Caco-2 (cell line): ENCODE results near the gene APOL1. TPM values are rescaled to one million over a fixed set of nuclear protein-coding genes. Genes with fewer than 3 reads are reported as not detected.

Experiments
- BruUV-seq: library from RNA; stranded (reverse); fragments of 400-500 nt; replicated peaks from 2 replicates; lab custom pipeline; 2021; lab: Mats Ljungman, UMichigan
- CTCF ChIA-PET: fragments of 300-600 bp; sonication (Branson Sonifier 250); formaldehyde crosslinking; loops from one replicate; lab custom pipeline; 2022; ENCODE audit warnings: antibody characterized with exemption; lab: Charles Lee
- POLR2A ChIA-PET: fragments of 300-600 bp; sonication (Branson Sonifier 250); formaldehyde crosslinking; loops from one replicate; lab custom pipeline; 2022; ENCODE audit warnings: antibody characterized with exemption; lab: Charles Lee
- DNase-seq, 2 experiments: peaks; one replicate each; pipeline versions ENCODE4 v3.0.0 to v3.0.0-alpha.2; 2020 to 2022
- H3K27me3 ChIP-seq: replicated peaks from 2 replicates; pipeline ENCODE4 v1.6.0; 2011; ENCODE audit warnings: low read length; ENCODE audit not compliant: control insufficient read depth, insufficient read depth
- H3K36me3 ChIP-seq: 2 replicates; pipeline ENCODE4 v1.5.1; 2011; ENCODE audit warnings: low read length; ENCODE audit not compliant: control insufficient read depth, insufficient read depth
- H3K4me1 ChIP-seq: fragments of 250-450 bp; sonication (Bioruptor Pico); 2 replicates; pipeline ENCODE4 v1.5.1; 2020; ENCODE audit warnings: mild to moderate bottlenecking
- H3K4me3 ChIP-seq: 2 replicates; pipeline ENCODE4 v1.5.1; 2011; ENCODE audit warnings: low read depth, mild to moderate bottlenecking, control low read depth, low read length
- H3K9me3 ChIP-seq: fragments of 250-450 bp; sonication (Bioruptor Pico); 2 replicates; pipeline ENCODE4 v1.5.1; 2020; ENCODE audit warnings: mild to moderate bottlenecking, moderate library complexity
- H3K27ac Mint-ChIP-seq: one replicate; pipeline ENCODE4 v1.8.0; 2022; ENCODE audit warnings: mixed read lengths; ENCODE audit not compliant: unreplicated experiment
- H3K27me3 Mint-ChIP-seq: one replicate; pipeline ENCODE4 v1.8.0; 2022; ENCODE audit warnings: mixed read lengths; ENCODE audit not compliant: insufficient read depth, unreplicated experiment
- H3K36me3 Mint-ChIP-seq: one replicate; pipeline ENCODE4 v1.8.0; 2022; ENCODE audit warnings: mild to moderate bottlenecking, mixed read lengths; ENCODE audit not compliant: insufficient read depth, unreplicated experiment
- H3K4me1 Mint-ChIP-seq: one replicate; pipeline ENCODE4 v1.8.0; 2022; ENCODE audit warnings: low read depth, mixed read lengths; ENCODE audit not compliant: unreplicated experiment
- H3K4me3 Mint-ChIP-seq: one replicate; pipeline ENCODE4 v1.8.0; 2022; ENCODE audit warnings: mild to moderate bottlenecking, moderate library complexity, mixed read lengths; ENCODE audit not compliant: unreplicated experiment
- H3K9me3 Mint-ChIP-seq: one replicate; pipeline ENCODE4 v1.8.0; 2022; ENCODE audit warnings: mixed read lengths; ENCODE audit not compliant: unreplicated experiment
- intact Hi-C: fragments of 100-400 bp; cut with micrococcal nuclease; formaldehyde crosslinking; loops from one replicate; pipeline ENCODE4 v1.10.0; 2022; ENCODE audit not compliant: unreplicated experiment
- total RNA-seq: library from RNA; stranded (reverse); gene quantifications from 2 replicates; pipeline ENCODE4 v1.2.3, GENCODE V29; 2022
- TF ChIP-seq, protein P1 (sequence below), 2 experiments: fragments of 200-600 bp in 1 of 2; IDR thresholded peaks; 1 replicate in 1 of 2; 2 replicates in 1 of 2; pipeline versions ENCODE4 v1.5.1 to v1.8.0; 2011 to 2022; ENCODE audit warnings: antibody characterized with exemption in 1 of 2, control low read depth in 1 of 2, inconsistent platforms in 1 of 2, low read depth in 1 of 2, low read length in 1 of 2, mild to moderate bottlenecking in 1 of 2, moderate library complexity in 1 of 2; ENCODE audit not compliant: insufficient read depth in 1 of 2, severe bottlenecking in 1 of 2, unreplicated experiment in 1 of 2

Gene APOL1
- total RNA-seq, 1 experiment from 2014 or later: 0.39 TPM

DNA sequence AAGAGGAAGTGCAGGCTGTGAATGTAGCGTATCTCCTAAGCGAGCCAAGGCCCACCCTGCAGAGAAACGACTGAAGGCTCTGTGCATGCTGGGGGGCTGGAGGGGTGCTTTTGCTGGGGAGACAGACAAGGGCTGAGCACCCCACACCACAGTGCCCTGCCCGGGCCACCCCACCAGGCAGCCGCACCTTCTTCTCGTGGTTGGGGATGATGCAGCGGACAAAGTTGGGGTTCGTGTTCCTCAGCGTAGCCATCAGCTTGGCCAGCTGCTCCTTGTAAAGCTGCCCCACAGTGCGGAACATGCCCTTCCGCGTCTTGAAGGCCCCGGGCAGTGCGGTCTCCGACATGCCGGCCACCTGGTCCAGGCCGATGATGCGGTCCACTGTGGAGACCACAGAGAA, 53.3 kb downstream of the APOL1 start:
- Histone ChIP-seq H3K9me3 (no peaks in the 10 kb centered on the region), H3K4me1 (no peaks in the 10 kb centered on the region), H3K27me3 (no peaks in the 10 kb centered on the region), H3K4me3 (no peak overlapping the region), H3K36me3 (peaks cover 6% of the 10 kb centered on the region)
- CTCF ChIA-PET: no interaction called here
- intact Hi-C loops: no loop called here
- POLR2A ChIA-PET: no interaction called here
- no peak overlapping the region for H3K4me3 Mint-ChIP-seq
- no peaks in the 10 kb centered on the region for H3K27me3 Mint-ChIP-seq
- H3K4me1 Mint-ChIP-seq: no peaks in the 10 kb centered on the region
- no peak for DNase-seq
- H3K9me3 Mint-ChIP-seq: no peaks in the 10 kb centered on the region
- peak overlapping the region; percentile 21 for H3K27ac Mint-ChIP-seq
- H3K36me3 Mint-ChIP-seq: peaks cover 97% of the 10 kb centered on the region
- TF ChIP-seq, protein P1, sequence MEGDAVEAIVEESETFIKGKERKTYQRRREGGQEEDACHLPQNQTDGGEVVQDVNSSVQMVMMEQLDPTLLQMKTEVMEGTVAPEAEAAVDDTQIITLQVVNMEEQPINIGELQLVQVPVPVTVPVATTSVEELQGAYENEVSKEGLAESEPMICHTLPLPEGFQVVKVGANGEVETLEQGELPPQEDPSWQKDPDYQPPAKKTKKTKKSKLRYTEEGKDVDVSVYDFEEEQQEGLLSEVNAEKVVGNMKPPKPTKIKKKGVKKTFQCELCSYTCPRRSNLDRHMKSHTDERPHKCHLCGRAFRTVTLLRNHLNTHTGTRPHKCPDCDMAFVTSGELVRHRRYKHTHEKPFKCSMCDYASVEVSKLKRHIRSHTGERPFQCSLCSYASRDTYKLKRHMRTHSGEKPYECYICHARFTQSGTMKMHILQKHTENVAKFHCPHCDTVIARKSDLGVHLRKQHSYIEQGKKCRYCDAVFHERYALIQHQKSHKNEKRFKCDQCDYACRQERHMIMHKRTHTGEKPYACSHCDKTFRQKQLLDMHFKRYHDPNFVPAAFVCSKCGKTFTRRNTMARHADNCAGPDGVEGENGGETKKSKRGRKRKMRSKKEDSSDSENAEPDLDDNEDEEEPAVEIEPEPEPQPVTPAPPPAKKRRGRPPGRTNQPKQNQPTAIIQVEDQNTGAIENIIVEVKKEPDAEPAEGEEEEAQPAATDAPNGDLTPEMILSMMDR (IDR thresholded peaks at IDR 0.05; ENCODE audit: insufficient read depth in 1 of 2, low read depth in 1 of 2, low read length in 1 of 2, severe bottlenecking in 1 of 2, unreplicated experiment in 1 of 2): no peak
- BruUV-seq: no TSS peak

DNA sequence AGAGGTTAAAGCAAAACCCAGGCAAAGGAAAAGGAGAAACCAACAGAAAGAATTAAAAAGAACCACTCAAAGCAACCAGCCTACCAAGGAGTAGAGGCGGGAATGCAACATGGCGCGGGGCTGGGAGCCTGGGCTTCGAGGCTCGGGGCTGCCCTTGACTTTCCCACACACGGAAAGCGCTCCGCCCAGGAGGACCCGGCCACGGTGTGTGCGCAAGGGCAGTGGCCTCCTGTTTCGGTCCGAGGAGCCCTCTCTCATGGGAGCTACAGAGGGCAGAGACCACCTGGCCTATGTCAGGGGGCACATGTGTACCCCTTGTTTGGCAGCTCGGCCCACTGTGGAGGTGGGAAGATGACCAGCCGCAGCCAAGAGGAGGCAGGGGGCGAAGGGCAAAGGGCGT, 55.9 kb downstream of the APOL1 start:
- peaks cover 4% of the 10 kb centered on the region for H3K36me3 ChIP-seq
- no peaks in the 10 kb centered on the region for H3K9me3 ChIP-seq
- no peaks in the 10 kb centered on the region for H3K27me3 ChIP-seq
- H3K4me3 ChIP-seq: no peak overlapping the region
- H3K4me1 ChIP-seq: no peaks in the 10 kb centered on the region
- TF ChIP-seq, protein P1 (IDR thresholded peaks at IDR 0.05; ENCODE audit: insufficient read depth in 1 of 2, low read depth in 1 of 2, low read length in 1 of 2, severe bottlenecking in 1 of 2, unreplicated experiment in 1 of 2): no peak
- Mint-ChIP-seq H3K9me3 (no peaks in the 10 kb centered on the region), H3K36me3 (peaks cover 97% of the 10 kb centered on the region), H3K4me3 (no peak overlapping the region), H3K4me1 (no peaks in the 10 kb centered on the region), H3K27me3 (no peaks in the 10 kb centered on the region), H3K27ac (peak overlapping the region; percentile 34)
- CTCF ChIA-PET: no interaction called here
- POLR2A ChIA-PET: no interaction called here
- no TSS peak for BruUV-seq
- intact Hi-C loops: no loop called here
- DNase-seq: no peak

DNA sequence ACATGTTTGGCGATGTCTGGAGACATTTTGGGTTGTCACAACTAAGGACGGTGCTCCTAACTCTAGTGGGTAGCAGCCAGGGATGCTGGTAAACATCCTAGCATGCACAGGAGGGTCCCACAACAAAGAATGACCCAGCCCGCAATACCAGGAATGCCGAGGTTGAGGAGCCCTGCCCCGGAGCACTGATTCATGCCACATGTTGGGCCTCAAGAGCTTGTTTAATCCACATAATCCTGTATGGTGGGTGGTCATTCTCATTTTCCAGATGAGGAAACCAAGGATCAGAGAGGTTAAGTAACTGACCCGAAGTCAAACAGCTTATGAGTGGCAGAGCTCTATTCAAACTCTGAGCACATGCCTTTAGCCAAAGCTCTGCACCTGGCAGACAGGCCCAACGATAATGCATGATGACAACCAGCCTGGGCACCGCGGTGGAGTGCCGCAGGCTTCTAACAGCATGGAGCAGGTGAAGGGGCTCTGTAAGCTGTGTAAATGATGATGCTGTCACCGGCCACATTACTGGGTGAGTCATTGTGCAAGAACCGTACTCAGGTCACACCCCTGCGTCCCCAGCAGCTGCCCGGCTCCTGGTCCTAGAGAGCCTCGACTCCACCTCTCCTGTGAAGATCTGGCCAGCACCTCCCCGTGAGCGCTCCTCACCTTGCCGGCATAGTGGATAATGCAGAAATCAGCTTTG, 58.6 kb downstream of the APOL1 start:
- Histone ChIP-seq H3K4me3 (no peak overlapping the region), H3K27me3 (no peaks in the 10 kb centered on the region), H3K4me1 (no peaks in the 10 kb centered on the region), H3K9me3 (no peaks in the 10 kb centered on the region), H3K36me3 (peaks cover 3% of the 10 kb centered on the region)
- Mint-ChIP-seq H3K27me3 (no peaks in the 10 kb centered on the region), H3K36me3 (peaks cover 97% of the 10 kb centered on the region), H3K4me3 (no peak overlapping the region), H3K4me1 (no peaks in the 10 kb centered on the region), H3K9me3 (no peaks in the 10 kb centered on the region), H3K27ac (no peak overlapping the region)
- no peak for DNase-seq
- TSS peak; percentile 17 for BruUV-seq
- TF ChIP-seq, protein P1 (IDR thresholded peaks at IDR 0.05; ENCODE audit: insufficient read depth in 1 of 2, low read depth in 1 of 2, low read length in 1 of 2, severe bottlenecking in 1 of 2, unreplicated experiment in 1 of 2): no peak
- ChIA-PET POLR2A (no interaction called here), CTCF (no interaction called here)
- intact Hi-C loops: no loop called here
